PC-9 (cell line): ENCODE measurements around the gene VPS11. TPM values are rescaled to one million over a fixed set of nuclear protein-coding genes. Genes with fewer than 3 reads are reported as not detected.

Experiments
- BruUV-seq: library from RNA; stranded (reverse); fragments of 400-500 nt; replicated peaks from 2 replicates; lab custom pipeline; 2021; lab: Mats Ljungman, UMichigan
- CTCF ChIA-PET: fragments of 300-600 bp; sonication (Branson Sonifier 250); formaldehyde crosslinking; loops from one replicate; lab custom pipeline; 2022; ENCODE audit warnings: antibody characterized with exemption; lab: Charles Lee
- POLR2A ChIA-PET: fragments of 300-600 bp; sonication (Branson Sonifier 250); formaldehyde crosslinking; loops from one replicate; lab custom pipeline; 2022; ENCODE audit warnings: antibody characterized with exemption; ENCODE audit not compliant: unreplicated experiment; lab: Charles Lee
- DNase-seq, 2 experiments: peaks; one replicate each; pipeline versions ENCODE4 v3.0.0 to v3.0.0-alpha.2; 2015 to 2022; ENCODE audit warnings: mixed read lengths in 1 of 2
- H2AFZ ChIP-seq: fragments of 200-600 bp; sonication (generic); 2 replicates; pipeline ENCODE4 v1.8.1; 2017; ENCODE audit warnings: antibody characterized with exemption
- H3F3A ChIP-seq: fragments of 200-600 bp; sonication (generic); 2 replicates; pipeline ENCODE4 v1.8.1; 2017; ENCODE audit warnings: antibody characterized with exemption, mild to moderate bottlenecking, low read depth; ENCODE audit not compliant: insufficient read depth
- H3K27ac ChIP-seq: fragments of 200-600 bp; sonication (generic); 2 replicates; pipeline ENCODE4 v1.6.1; 2016; ENCODE audit warnings: mixed run types
- H3K27me3 ChIP-seq: fragments of 200-600 bp; sonication (generic); 2 replicates; pipeline ENCODE4 v1.6.1; 2016; ENCODE audit warnings: low read depth, mixed run types; ENCODE audit not compliant: insufficient read depth
- H3K36me3 ChIP-seq: fragments of 200-600 bp; sonication (generic); 2 replicates; pipeline ENCODE4 v1.6.1; 2016; ENCODE audit warnings: low read depth, mixed run types
- H3K4me1 ChIP-seq: fragments of 200-600 bp; sonication (generic); replicated peaks from 2 replicates; pipeline ENCODE4 v1.6.1; 2016; ENCODE audit warnings: mixed run types; ENCODE audit not compliant: insufficient read depth
- H3K4me2 ChIP-seq: fragments of 200-600 bp; sonication (generic); 2 replicates; pipeline ENCODE4 v1.6.1; 2017; ENCODE audit warnings: mixed run types
- H3K4me3 ChIP-seq: fragments of 200-600 bp; sonication (generic); 2 replicates; pipeline ENCODE4 v1.6.1; 2016; ENCODE audit warnings: mixed run types
- H3K79me2 ChIP-seq: fragments of 200-600 bp; sonication (generic); 2 replicates; pipeline ENCODE4 v1.6.1; 2017; ENCODE audit warnings: low read depth, mixed run types
- H3K9me2 ChIP-seq: fragments of 200-600 bp; sonication (generic); 2 replicates; pipeline ENCODE4 v1.8.1; 2017; ENCODE audit warnings: mild to moderate bottlenecking; ENCODE audit not compliant: insufficient read depth
- H3K9me3 ChIP-seq: fragments of 200-600 bp; sonication (generic); 2 replicates; pipeline ENCODE4 v1.8.1; 2016; ENCODE audit warnings: low read depth; ENCODE audit not compliant: insufficient read depth
- H4K20me1 ChIP-seq: fragments of 200-600 bp; sonication (generic); 2 replicates; pipeline ENCODE4 v1.8.1; 2017; ENCODE audit not compliant: insufficient read depth
- EZH2 ChIP-seq: fragments of 200-600 bp; sonication (generic); IDR thresholded peaks from 2 replicates; pipeline ENCODE4 v1.8.0; 2017; ENCODE audit warnings: antibody characterized with exemption, low read depth
- intact Hi-C: fragments of 100-400 bp; cut with micrococcal nuclease; formaldehyde crosslinking; loops from one replicate; pipeline ENCODE4 v1.10.0; 2022; ENCODE audit not compliant: unreplicated experiment
- total RNA-seq: library from RNA; stranded (reverse); gene quantifications from 2 replicates; pipeline ENCODE4 v1.2.3, GENCODE V29; 2021
- TF ChIP-seq, protein P1 (sequence below): fragments of 200-600 bp; sonication (generic); conservative IDR thresholded peaks from 2 replicates; pipeline ENCODE4 v1.6.1; 2017; ENCODE audit warnings: mixed run types, antibody characterized with exemption, mild to moderate bottlenecking, moderate library complexity

Gene VPS11
- total RNA-seq, 1 experiment from 2014 or later, result 21.1 TPM

DNA sequence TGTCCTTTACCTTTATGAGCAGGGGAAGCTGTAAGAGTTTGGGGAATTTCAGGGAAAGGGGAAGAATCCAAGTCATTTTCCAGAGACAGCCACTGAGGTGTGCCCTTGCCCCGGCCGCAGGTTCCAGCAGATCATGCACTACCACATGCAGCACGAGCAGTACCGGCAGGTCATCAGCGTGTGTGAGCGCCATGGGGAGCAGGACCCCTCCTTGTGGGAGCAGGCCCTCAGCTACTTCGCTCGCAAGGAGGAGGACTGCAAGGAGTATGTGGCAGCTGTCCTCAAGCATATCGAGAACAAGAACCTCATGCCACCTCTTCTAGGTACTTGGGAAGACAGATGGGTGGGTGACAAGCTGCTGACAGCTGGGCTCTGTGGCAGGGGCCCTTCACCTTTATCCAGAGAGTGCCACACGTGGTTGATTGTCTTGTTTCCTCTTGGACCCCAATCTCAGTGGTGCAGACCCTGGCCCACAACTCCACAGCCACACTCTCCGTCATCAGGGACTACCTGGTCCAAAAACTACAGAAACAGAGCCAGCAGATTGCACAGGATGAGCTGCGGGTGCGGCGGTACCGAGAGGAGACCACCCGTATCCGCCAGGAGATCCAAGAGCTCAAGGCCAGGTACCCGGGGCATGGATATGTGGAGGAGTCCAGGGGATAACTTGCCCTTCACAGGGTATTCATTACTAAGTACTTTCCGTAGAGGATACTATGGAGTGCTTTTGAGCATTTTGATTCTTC lies 11.2 kb downstream of the VPS11 start:
- H3K27ac ChIP-seq, result no peak overlapping the region
- no peaks in the 10 kb centered on the region for H3K27me3 ChIP-seq
- H3K36me3 ChIP-seq, result peaks cover 35% of the 10 kb centered on the region
- no peaks in the 10 kb centered on the region for H4K20me1 ChIP-seq
- ChIA-PET POLR2A (no interaction called here), CTCF (no interaction called here)
- H3K4me1 ChIP-seq, result no peaks in the 10 kb centered on the region
- intact Hi-C loops, result no loop called here
- H3K4me3 ChIP-seq, result no peak overlapping the region
- DNase-seq, result peak in 1 of 2 experiments; percentile 33
- peaks cover 38% of the 10 kb centered on the region for H3F3A ChIP-seq
- H2AFZ ChIP-seq, result no peak overlapping the region
- no peaks in the 10 kb centered on the region for H3K9me3 ChIP-seq
- BruUV-seq, result no TSS peak
- no peak overlapping the region for H3K4me2 ChIP-seq
- H3K79me2 ChIP-seq, result no peaks in the 10 kb centered on the region
- no peaks in the 10 kb centered on the region for H3K9me2 ChIP-seq
- TF ChIP-seq EZH2, result no peak
- TF ChIP-seq, protein P1, sequence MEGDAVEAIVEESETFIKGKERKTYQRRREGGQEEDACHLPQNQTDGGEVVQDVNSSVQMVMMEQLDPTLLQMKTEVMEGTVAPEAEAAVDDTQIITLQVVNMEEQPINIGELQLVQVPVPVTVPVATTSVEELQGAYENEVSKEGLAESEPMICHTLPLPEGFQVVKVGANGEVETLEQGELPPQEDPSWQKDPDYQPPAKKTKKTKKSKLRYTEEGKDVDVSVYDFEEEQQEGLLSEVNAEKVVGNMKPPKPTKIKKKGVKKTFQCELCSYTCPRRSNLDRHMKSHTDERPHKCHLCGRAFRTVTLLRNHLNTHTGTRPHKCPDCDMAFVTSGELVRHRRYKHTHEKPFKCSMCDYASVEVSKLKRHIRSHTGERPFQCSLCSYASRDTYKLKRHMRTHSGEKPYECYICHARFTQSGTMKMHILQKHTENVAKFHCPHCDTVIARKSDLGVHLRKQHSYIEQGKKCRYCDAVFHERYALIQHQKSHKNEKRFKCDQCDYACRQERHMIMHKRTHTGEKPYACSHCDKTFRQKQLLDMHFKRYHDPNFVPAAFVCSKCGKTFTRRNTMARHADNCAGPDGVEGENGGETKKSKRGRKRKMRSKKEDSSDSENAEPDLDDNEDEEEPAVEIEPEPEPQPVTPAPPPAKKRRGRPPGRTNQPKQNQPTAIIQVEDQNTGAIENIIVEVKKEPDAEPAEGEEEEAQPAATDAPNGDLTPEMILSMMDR, result no peak

DNA sequence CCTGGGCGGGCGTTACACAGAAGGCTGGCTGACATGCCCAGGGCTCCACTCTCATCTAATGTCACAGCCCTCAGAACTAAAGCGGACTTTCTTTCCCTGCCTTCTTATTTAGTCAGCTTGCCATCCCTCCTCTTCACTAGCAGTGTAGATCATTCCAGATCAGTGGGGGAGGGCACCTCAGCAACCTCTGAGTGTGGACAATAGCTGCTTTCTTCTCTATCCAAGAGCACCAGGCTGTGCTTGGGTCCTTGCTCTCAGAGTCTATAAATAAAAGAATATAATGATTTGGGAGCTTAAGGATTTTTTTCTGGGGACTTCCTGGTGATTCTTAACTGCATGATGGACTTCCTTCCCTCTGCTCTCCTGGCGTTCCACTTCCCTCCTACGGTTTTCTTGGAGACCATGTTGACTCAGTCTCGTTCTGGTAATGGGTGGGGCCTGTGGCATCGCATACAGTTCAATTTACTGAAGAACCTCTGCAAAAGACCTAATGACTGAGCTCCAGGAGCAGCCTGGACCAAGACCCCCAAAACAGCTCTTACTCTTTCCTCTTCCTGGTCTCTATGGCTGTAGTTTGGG lies 14.2 kb downstream of the VPS11 start:
- Histone ChIP-seq H3K4me3 (no peak overlapping the region), H2AFZ (no peak overlapping the region), H3K9me2 (no peaks in the 10 kb centered on the region), H3K4me1 (peaks cover 13% of the 10 kb centered on the region), H3K27me3 (no peaks in the 10 kb centered on the region), H4K20me1 (peaks cover 3% of the 10 kb centered on the region; the same call in 1 of the 2 replicates), H3K9me3 (no peaks in the 10 kb centered on the region), H3K79me2 (peaks cover 15% of the 10 kb centered on the region), H3K36me3 (peaks cover 26% of the 10 kb centered on the region), H3F3A (peaks cover 44% of the 10 kb centered on the region), H3K27ac (no peak overlapping the region), H3K4me2 (no peak overlapping the region)
- CTCF ChIA-PET, result interaction anchor here (0.5 kb wide), 1 partner anchor 258 kb away, joined by 3 read pairs; no protein-coding TSS in a partner anchor
- BruUV-seq, result no TSS peak
- TF ChIP-seq, protein P1, result no peak
- TF ChIP-seq EZH2, result no peak
- peak in 1 of 2 experiments; percentile 8 for DNase-seq
- POLR2A ChIA-PET, result no interaction called here
- intact Hi-C loops, result no loop called here

DNA sequence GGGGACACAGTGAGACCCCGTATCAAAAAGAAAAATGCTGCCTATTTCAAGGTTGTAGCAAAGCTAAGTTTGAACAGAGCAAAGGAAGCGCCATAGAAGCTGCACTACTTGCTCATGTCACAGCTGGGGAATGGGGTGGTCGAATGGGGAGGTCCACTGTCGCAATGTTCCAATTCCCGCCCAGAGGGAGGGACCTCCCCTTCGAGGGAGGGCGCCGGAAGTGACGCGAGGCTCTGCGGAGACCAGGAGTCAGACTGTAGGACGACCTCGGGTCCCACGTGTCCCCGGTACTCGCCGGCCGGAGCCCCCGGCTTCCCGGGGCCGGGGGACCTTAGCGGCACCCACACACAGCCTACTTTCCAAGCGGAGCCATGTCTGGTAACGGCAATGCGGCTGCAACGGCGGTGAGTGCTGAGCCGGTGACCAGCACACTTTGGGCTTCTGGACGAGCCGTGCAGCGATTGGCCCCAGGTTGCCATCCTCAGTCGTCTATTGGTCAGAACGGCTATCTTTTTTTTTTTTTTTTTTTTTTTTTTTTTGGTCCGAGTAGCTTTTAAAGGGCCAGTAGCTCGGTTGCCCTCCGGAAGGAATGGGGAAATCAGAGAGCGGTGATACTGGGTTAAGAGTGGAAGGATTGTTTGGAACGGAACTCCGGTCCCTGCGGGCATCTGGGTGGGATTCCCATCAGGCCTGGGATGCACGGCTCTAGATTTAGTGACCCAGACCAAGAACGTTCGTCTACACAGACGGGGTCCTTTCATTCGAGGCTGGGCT lies 17.2 kb downstream of the VPS11 start, which contains the start of gene HMBS:
Gene HMBS, plus strand, starts transcription at position 219 of the 774 bp plus-strand sequence. Its CDS starts 153 bp downstream, at position 372.
- Histone ChIP-seq H3F3A (peaks cover 43% of the 10 kb centered on the region), H2AFZ (peak within 1 kb of the TSS; percentile 95), H3K79me2 (peaks cover 23% of the 10 kb centered on the region), H3K27ac (peak within 1 kb of the TSS; percentile 53), H3K36me3 (peaks cover 10% of the 10 kb centered on the region; the same call in 1 of the 2 replicates), H3K4me3 (peak within 1 kb of the TSS; percentile 86), H3K4me1 (peaks cover 24% of the 10 kb centered on the region), H3K4me2 (peak within 1 kb of the TSS; percentile 98), H3K27me3 (no peaks in the 10 kb centered on the region), H4K20me1 (peaks cover 3% of the 10 kb centered on the region; the same call in 1 of the 2 replicates), H3K9me2 (no peaks in the 10 kb centered on the region), H3K9me3 (no peaks in the 10 kb centered on the region)
- no peak for TF ChIP-seq EZH2
- TF ChIP-seq, protein P1, result no peak
- intact Hi-C loops, result no loop called here
- peak; percentile 92 to 94 for DNase-seq
- CTCF ChIA-PET, result interaction anchor here (0.6 to 1.8 kb wide), 5 partner anchors 10 to 84 kb away, joined by 3 to 16 read pairs (median 5); partner anchors contain the start of genes C2CD2L, DPAGT1 and VPS11
- TSS peak; percentile 60 for BruUV-seq
- POLR2A ChIA-PET, result interaction anchor here (0.5 to 1.2 kb wide), 14 partner anchors 14 to 799 kb away, joined by 3 to 29 read pairs (median 6); partner anchors contain the start of genes DPAGT1, HINFP and VPS11
